ENCODE data around the gene NDUFS6.

NDUFS6 gene

GRCh38 chr5:1801222-1801966, at the start of gene NDUFS6:
Gene NDUFS6, plus strand, starts transcription at chr5:1801407. Its CDS starts 11 bp downstream, at chr5:1801418.
- peak; percentile 79 for DNase-seq

GRCh38 chr5:1751864-1752822, 49.1 kb upstream of the NDUFS6 start:
- DNase-seq, result no peak

GRCh38 chr5:1752881-1753280, 48.3 kb upstream of the NDUFS6 start:
- no peak for DNase-seq

GRCh38 chr5:1753490-1753889, 47.7 kb upstream of the NDUFS6 start:
- DNase-seq, result no peak

- no peak for DNase-seq
Observed at GRCh38 chr5:1754531-1755220, 46.5 kb upstream of the NDUFS6 start.

- no peak for DNase-seq
Observed at GRCh38 chr5:1755321-1755949, 45.8 kb upstream of the NDUFS6 start.

- DNase-seq, result no peak
Observed at GRCh38 chr5:1756481-1756880, 44.7 kb upstream of the NDUFS6 start.

- DNase-seq, result no peak
Observed at GRCh38 chr5:1757511-1757910, 43.7 kb upstream of the NDUFS6 start.

- no peak for DNase-seq
Observed at GRCh38 chr5:1758574-1758973, 42.6 kb upstream of the NDUFS6 start.

- no peak for DNase-seq
Observed at GRCh38 chr5:1759378-1759970, 41.7 kb upstream of the NDUFS6 start.

GRCh38 chr5:1760231-1760630, 41.0 kb upstream of the NDUFS6 start:
- no peak for DNase-seq

GRCh38 chr5:1760656-1761452, 40.4 kb upstream of the NDUFS6 start:
- DNase-seq, result no peak

GRCh38 chr5:1761453-1761755, 39.8 kb upstream of the NDUFS6 start:
- no peak for DNase-seq

- peak; percentile 6 for DNase-seq
Observed at GRCh38 chr5:1762121-1762882, 38.9 kb upstream of the NDUFS6 start.

GRCh38 chr5:1762883-1763547, 38.2 kb upstream of the NDUFS6 start:
- no peak for DNase-seq

- peak; percentile 5 for DNase-seq
Observed at GRCh38 chr5:1763548-1763911, 37.7 kb upstream of the NDUFS6 start.

- DNase-seq, result no peak
Observed at GRCh38 chr5:1763960-1764605, 37.1 kb upstream of the NDUFS6 start.

GRCh38 chr5:1764606-1764960, 36.6 kb upstream of the NDUFS6 start:
- DNase-seq, result no peak

- DNase-seq, result no peak
Observed at GRCh38 chr5:1765141-1765879, 35.9 kb upstream of the NDUFS6 start.

Measured in NCI-H345 (cell line).